ENCODE results near the gene TAS1R1.

Gene TAS1R1

DNA sequence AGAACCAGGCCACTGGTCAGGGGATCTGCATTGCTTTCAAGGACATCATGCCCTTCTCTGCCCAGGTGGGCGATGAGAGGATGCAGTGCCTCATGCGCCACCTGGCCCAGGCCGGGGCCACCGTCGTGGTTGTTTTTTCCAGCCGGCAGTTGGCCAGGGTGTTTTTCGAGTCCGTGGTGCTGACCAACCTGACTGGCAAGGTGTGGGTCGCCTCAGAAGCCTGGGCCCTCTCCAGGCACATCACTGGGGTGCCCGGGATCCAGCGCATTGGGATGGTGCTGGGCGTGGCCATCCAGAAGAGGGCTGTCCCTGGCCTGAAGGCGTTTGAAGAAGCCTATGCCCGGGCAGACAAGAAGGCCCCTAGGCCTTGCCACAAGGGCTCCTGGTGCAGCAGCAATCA lies 19.7 kb downstream of the TAS1R1 start:
- no peak for FAIRE-seq

DNA sequence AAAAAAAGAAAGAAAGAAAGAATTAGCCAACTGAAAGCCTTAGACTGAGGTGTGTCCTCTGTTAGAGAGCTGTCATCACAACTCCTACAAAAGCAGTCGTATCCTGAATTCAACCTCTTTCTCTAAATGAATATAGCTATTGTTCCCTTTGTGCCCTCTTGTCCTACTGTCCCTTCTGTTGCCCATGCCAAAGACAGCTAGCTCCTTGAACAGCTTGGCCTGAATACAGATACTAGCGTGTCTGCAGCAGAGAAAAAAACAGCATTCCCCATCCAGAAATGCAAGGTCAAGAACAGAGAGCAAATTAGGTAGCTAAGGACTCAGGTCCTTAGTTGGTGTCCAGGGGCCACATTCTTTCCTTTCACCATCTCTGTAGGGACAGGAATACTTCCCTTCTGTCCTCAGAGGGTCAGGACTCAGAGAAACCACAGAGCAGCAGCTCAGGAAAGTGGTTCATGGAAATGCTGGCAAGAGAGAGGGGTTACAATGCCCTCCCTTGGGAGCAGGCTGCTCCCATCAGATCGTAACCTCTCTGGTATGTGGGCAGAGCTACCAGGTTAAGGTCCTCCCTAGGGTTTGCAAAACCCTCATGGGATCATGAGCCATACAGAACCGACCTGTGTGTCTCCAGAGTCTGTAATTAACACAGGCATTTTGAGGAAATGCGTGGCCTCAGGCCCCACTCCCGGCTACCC lies 22.9 kb downstream of the TAS1R1 start:
- no peak for FAIRE-seq

DNA sequence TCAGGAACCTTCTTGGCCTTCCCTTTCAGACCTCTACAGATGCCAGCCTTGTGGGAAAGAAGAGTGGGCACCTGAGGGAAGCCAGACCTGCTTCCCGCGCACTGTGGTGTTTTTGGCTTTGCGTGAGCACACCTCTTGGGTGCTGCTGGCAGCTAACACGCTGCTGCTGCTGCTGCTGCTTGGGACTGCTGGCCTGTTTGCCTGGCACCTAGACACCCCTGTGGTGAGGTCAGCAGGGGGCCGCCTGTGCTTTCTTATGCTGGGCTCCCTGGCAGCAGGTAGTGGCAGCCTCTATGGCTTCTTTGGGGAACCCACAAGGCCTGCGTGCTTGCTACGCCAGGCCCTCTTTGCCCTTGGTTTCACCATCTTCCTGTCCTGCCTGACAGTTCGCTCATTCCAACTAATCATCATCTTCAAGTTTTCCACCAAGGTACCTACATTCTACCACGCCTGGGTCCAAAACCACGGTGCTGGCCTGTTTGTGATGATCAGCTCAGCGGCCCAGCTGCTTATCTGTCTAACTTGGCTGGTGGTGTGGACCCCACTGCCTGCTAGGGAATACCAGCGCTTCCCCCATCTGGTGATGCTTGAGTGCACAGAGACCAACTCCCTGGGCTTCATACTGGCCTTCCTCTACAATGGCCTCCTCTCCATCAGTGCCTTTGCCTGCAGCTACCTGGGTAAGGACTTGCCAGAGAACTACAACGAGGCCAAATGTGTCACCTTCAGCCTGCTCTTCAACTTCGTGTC lies 23.7 kb downstream of the TAS1R1 start:
- FAIRE-seq = no peak

DNA sequence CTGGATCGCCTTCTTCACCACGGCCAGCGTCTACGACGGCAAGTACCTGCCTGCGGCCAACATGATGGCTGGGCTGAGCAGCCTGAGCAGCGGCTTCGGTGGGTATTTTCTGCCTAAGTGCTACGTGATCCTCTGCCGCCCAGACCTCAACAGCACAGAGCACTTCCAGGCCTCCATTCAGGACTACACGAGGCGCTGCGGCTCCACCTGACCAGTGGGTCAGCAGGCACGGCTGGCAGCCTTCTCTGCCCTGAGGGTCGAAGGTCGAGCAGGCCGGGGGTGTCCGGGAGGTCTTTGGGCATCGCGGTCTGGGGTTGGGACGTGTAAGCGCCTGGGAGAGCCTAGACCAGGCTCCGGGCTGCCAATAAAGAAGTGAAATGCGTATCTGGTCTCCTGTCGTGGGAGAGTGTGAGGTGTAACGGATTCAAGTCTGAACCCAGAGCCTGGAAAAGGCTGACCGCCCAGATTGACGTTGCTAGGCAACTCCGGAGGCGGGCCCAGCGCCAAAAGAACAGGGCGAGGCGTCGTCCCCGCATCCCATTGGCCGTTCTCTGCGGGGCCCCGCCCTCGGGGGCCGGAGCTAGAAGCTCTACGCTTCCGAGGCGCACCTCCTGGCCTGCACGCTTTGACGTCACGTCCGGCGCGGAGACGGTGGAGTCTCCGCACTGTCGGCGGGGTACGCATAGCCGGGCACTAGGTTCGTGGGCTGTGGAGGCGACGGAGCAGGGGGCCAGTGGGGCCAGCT lies 24.4 kb downstream of the TAS1R1 start, which contains the start of gene ZBTB48:
Gene ZBTB48 (plus strand): TSS at position 621 of the 745 bp plus-strand sequence. CDS start 616 bp downstream, outside the sequence.
- FAIRE-seq = peak; percentile 98

DNA sequence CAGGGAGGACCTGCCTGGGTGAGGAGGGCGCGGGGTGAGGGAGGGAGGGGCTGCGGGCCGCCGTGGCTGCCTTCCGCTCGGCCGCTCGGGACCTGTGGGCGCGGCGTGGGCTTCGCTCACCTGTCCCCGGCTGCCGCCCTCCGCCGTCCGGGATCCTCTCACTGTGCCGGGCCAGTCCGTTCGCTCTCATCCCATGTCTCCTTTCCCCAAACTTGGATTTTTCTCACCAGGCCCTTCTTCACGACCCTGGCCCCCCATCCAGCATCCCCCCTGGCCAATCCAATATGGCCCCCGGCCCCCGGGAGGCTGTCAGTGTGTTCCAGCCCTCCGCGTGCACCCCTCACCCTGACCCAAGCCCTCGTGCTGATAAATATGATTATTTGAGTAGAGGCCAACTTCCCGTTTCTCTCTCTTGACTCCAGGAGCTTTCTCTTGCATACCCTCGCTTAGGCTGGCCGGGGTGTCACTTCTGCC lies 25.0 kb downstream of the TAS1R1 start:
- no peak for FAIRE-seq

DNA sequence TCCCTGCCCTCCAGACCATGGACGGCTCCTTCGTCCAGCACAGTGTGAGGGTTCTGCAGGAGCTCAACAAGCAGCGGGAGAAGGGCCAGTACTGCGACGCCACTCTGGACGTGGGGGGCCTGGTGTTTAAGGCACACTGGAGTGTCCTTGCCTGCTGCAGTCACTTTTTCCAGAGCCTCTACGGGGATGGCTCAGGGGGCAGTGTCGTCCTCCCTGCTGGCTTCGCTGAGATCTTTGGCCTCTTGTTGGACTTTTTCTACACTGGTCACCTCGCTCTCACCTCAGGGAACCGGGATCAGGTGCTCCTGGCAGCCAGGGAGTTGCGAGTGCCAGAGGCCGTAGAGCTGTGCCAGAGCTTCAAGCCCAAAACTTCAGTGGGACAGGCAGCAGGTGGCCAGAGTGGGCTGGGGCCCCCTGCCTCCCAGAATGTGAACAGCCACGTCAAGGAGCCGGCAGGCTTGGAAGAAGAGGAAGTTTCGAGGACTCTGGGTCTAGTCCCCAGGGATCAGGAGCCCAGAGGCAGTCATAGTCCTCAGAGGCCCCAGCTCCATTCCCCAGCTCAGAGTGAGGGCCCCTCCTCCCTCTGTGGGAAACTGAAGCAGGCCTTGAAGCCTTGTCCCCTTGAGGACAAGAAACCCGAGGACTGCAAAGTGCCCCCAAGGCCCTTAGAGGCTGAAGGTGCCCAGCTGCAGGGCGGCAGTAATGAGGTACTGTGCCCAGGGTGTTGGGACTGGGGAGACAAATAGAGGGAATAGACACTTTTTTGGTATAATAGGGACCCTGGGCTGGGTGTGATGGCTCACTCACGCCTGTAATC lies 25.7 kb downstream of the TAS1R1 start:
- no peak for FAIRE-seq

DNA sequence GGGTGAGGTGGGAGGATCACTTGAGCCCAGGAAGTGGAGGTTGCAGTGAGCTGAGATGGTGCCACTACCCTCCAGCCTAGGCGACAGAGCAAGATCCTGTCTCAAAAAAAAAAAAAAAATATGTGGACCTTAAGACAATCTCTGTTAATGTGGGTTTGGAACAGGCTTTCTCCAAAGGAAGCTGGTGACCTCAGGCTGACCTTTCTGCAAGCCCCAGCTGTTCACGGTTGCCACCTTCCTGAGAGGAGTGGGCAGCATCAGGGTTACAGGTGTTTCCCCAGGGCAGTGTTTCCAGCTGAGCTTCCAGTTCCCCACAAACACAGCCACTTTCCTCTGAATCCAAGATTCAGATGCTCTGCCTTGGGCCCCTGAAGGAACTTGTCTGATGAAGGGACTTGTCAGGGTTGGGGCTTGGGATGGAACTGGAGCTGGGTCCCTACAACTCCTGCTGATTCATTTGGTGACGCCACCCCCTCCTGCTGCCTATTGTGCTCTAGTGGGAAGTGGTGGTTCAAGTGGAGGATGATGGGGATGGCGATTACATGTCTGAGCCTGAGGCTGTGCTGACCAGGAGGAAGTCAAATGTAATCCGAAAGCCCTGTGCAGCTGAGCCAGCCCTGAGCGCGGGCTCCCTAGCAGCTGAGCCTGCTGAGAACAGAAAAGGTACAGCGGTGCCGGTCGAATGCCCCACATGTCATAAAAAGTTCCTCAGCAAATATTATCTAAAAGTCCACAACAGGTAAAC lies 26.6 kb downstream of the TAS1R1 start:
- no peak for FAIRE-seq

DNA sequence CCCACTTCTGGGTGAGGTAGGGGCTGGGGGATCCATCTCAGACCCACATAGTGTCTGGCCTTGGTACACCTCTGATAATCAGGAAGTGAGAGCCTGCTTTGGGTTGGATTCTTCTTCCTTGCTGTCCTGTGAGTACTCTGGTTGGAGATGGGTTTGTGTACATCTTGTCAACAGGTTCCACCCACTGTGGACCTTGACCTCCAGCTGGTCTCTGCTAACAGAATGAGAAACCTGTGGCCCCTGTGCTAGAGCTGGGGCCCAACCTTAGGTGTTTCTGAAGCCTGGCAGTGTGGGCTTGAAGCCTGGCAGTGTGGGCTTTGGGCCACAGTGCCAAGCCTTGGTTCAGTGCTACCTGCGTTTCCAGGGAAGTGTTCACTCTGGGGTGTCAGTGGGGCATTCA lies 27.3 kb downstream of the TAS1R1 start:
- no peak for FAIRE-seq

DNA sequence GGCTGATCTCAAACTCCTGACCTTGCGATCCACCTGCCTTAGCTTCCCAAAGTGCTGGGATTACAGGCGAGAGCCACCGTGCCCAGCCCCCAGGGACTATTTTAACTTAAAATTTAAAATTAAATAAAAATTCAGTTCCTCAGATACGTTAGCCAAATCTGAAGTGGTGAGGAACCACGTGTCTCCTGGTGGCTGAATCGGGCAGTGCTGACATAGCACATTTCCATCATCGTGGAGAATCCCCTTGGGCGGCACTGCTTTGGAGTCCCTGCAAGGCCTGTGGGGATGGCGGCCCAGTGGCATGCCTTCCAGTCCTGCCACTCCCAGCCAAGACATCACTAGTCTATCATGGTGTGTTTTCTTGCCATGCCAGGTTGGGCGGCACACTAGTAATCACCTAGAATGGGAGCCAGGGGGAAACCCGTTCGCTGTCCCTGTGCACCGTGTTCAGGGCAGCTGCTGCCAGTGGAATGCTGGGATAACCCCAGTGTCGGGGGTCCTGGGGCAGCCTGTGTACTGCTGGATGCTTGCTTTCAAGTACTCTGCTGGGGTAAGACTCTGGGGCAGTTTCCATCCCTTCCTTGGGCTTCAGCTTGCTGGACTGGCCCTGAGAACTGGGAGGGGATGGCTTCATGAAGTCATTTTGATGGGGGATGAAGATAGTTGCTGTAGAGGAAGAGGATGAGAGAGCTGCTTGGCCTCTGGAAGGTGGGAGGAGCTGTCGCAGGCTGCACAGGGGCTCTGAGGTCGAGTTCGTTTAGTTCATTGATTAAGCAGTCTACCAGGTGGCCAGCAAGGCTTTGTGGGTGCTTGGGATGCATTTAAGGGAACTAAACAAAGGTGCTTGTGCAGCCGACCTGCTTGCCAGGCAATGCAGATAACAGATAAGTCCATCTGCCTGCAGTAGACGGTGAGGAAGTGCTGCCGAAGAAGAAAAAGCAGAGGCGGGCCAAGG lies 29.3 kb downstream of the TAS1R1 start:
- FAIRE-seq = no peak

DNA sequence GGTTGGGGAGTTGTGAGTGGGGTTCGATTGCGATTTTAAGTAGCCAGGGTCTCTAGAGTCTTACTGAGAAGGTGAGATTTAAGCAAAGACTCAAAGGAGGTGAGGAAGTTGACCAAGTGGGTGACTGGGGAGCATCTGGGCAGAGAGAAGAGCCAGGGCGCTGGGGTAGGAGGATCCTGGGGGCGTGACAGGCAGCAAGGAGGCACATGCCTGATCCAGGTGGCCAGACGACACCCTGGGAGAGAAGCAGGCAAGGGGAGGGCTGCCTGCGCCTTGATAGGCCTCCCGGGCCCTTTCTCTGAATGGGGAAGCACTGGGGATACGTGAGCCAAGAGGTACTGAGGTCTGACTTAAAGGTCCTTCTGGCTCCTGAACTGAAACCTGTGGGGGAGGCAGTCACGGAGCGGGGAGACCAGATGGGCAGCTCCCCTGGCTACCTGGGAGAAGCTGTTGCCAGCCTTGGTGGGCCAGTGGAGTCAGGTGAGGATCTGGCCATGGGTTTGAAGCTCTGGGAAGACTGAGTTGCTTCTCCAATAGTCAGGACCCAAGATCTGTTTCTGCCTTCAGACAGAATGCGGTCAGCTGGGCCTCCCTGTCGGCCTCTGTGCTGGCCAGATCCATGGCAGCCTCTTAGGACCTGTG lies 30.1 kb downstream of the TAS1R1 start:
- FAIRE-seq = no peak

DNA sequence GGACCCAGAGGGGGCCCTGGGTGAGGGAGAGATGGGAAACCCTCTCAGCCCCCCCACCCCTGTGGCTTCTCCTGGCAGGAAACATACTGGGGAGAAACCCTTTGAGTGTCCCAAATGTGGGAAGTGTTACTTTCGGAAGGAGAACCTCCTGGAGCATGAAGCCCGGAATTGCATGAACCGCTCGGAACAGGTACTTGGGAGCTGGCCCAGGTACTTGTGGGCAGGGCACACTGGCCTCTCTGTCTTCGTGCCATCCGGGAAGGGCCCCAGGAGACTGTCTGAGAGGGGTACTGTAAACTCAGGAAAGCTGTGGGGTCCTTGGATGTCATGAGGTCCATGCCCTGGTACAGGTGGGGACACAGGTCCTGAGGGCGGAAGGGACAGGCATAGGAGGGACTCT lies 30.7 kb downstream of the TAS1R1 start:
- FAIRE-seq = no peak

DNA sequence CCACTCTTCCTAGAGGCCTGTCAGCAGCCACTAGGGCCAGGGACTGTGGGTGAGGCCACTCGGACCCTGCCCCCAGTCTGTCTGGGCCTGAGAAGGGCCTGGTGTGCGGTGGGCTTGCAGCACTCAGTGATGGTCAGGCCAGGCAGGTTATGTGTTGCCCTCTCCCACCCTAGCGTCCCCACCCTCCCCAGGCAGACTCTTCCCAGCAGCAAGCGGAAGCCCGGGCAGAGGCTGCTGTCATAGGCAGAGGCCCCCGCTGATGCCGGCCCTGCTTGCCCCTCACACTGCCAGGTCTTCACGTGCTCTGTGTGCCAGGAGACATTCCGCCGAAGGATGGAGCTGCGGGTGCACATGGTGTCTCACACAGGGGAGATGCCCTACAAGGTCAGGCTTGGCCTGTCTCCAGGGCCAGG lies 31.3 kb downstream of the TAS1R1 start:
- FAIRE-seq = no peak

DNA sequence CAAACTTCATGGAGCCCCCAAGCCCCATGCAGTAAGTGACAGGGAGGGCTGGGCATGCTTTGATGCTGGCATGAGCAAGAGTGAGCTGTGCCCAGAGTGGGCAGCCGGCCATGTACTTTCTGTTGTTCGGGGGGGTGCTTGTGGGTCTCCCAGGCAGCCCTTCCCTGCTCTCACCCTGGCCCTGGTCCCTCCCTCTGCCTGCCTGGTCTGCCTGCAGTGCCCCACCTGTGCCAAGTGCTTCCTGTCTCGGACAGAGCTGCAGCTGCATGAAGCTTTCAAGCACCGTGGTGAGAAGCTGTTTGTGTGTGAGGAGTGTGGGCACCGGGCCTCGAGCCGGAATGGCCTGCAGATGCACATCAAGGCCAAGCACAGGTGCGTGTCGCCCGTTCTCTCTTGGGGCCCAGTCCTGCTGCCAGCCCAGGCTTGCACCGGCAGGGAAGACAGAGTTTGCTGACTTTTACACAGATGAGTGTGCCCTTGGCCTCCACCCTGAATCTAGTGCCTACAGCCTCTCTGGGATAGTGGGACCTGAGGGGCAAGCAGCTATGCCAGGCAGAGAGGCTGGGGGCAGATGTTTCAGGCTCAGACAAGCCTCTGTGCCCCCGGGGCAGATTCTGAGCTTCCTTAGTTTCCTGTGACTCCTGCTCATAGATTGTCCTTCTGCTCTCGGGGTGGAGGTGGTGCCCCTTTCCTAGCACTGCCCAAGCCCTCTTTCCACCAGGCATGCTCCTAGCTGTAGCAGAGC lies 32.3 kb downstream of the TAS1R1 start:
- FAIRE-seq = no peak

DNA sequence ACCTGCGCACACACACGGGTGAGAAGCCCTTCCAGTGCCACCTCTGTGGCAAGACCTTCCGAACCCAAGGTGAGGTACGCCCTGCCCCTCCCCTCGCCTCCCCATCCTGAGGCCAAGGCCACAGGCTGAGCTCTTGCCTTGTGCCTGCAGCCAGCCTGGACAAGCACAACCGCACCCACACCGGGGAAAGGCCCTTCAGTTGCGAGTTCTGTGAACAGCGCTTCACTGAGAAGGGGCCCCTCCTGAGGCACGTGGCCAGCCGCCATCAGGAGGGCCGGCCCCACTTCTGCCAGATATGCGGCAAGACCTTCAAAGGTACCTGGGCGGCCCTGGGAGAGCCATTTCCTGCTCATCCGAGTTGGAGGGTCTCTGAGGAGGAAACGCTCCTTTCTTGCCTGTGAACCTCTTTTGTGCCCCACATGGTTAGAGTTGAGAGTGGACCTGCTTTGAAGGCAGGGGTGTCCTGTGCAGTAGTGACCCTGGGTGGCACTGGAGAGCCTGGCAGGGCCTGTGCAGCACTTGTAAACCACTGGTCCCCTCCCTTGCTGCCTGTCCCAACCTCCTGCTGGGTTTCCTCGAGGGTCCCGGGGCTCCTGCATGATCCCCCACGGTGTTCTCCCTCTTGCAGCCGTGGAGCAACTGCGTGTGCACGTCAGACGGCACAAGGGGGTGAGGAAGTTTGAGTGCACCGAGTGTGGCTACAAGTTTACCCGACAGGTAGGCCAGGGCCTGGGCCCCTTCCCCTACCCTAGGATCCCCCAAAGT lies 33.2 kb downstream of the TAS1R1 start:
- FAIRE-seq = no peak

DNA sequence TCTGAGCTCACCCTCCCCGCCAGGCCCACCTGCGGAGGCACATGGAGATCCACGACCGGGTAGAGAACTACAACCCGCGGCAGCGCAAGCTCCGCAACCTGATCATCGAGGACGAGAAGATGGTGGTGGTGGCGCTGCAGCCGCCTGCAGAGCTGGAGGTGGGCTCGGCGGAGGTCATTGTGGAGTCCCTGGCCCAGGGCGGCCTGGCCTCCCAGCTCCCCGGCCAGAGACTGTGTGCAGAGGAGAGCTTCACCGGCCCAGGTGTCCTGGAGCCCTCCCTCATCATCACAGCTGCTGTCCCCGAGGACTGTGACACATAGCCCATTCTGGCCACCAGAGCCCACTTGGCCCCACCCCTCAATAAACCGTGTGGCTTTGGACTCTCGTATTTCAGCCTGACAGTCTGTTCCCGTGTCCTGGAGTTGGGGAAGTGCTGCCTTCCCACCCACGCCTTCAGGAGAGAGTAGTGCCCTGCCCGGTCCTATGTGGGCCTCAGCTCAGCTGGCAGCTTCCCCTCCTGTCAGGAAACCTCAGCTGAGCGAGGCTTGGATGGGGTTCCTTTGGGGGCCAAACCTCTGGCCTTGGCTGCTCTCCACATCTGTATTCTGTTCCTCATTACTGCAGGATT lies 33.9 kb downstream of the TAS1R1 start:
- no peak for FAIRE-seq

DNA sequence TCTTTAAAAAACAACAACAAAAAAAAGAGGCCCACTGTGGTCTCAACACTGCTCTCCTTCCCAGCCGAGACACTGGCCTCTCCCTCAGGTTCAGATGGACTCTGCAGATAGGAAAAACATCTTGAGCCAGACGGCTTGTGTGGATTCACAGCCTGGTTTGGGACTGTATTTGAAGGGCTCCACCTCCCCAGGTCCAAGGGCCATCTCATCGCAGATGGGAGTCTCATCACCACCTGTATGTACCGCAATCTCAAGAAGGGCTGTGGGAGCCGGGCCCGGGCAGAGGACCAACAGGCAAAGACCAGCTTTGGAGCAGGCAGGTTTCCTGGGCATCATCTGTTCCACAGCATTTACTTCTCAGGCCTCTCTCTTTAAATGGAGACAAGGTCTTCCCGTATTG lies 34.9 kb downstream of the TAS1R1 start:
- FAIRE-seq = no peak

DNA sequence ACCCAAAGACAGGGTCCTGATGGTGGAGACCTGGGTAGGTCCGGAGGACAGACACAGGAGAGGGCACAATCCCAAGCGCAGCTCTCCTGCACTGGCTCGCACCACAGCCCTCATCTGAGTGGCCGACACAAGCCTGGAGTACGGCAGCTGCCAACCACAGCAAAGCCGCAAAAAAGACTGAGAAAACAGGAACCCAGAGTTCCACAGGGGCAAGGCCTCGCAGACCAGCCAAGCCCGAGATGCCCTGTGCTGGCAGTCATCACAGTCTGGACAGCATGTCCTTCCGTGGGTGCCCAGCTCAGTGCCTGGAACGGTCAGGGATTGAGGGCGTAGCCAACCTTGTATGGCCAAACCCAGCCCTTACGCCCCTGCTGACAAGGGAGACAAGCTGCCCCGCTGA lies 36.1 kb downstream of the TAS1R1 start:
- no peak for FAIRE-seq

DNA sequence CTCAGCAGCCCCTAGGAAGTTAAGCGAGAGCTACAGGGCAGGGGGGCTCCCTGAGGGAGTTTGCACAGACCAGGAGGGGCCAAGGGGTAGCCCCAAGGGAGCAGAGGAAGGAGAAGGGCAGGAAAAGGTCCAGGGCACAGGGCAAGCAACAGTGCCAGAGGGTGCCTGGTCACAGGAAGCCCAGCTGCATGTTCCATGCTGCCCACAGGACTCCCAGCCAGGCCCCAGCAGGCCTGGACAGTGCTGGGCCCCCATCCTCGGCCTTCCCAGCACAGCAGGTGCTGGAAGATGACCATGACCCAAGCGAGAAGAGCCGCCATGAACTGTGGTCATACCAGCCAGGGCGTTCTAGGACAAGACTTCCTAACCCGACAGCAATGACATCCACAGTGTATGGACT lies 36.5 kb downstream of the TAS1R1 start:
- FAIRE-seq = no peak

Measured in A204.1 (cell line).